HG03045 (cell line): ENCODE data around the gene IFNA10.
A peak's percentile ranks its signal among the peaks of the same experiment; 100 is the strongest.
"Not testable (repeated sequence)": the region's sequence is repeated elsewhere in the genome, so short reads cannot be mapped to it uniquely, and the experiment has no call there.

ENCODE experiments used
- ATAC-seq: cut with Tn5 transposase; IDR thresholded peaks from one replicate; pipeline ENCODE4 v1.9.1; 2021; ENCODE audit warnings: mild to moderate bottlenecking, moderate library complexity; ENCODE audit not compliant: unreplicated experiment

IFNA10 gene

DNA sequence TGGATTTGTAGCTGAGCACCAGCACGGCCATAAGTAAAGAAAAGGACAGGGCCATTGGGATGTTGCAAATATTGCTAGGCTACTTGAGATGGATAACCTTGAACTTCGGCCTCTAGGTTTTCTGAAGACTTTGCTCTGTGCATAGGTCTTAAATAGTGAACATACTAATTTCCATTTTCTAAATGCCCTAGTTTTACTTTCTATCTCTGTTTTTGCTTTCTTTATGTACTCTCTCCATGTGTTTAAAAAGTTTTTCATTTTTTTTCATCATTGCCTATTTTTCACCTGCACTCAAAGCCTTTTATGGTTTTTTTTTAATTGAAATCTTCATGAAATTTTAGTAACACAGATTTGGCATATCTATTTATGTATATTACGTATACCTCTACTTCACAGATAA is at the start of gene IFNA10:
Gene IFNA10 (minus strand): TSS at position 101 of the 400 bp plus-strand sequence. CDS start 46 bp downstream, at position 55.
- ATAC-seq = not testable (repeated sequence)

DNA sequence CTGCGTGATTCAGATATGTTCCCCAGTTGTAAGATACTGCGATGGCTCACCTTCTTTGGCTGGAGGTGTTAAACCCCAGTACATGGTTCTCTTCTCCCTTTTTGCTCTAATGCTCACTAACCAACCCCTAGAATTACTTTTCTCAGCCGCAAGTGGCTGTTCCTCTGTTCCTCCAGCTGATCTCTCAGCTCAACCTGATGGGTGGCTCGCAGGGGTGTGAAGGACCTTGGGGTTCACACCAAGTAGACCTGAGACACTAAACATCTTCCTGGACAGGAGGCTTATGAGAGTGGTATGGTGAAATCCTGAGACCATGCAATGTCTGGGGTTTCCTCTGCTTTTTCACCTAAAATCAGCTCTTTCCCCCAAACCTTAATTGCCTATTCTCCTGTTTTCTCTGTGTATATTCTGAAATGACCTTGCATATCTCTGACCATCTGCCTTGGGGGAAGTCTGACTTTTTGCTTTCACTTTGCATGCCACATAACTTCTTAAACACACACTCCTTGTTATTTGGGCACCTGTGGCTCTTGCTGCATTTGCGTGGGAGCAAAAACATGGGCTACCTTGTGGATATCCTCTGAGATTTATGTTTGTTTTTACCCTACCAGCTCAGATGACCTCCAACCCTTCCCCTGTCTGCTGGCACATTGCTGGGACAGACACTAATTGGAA is 48.7 kb upstream of the IFNA10 start:
- ATAC-seq = no peak

DNA sequence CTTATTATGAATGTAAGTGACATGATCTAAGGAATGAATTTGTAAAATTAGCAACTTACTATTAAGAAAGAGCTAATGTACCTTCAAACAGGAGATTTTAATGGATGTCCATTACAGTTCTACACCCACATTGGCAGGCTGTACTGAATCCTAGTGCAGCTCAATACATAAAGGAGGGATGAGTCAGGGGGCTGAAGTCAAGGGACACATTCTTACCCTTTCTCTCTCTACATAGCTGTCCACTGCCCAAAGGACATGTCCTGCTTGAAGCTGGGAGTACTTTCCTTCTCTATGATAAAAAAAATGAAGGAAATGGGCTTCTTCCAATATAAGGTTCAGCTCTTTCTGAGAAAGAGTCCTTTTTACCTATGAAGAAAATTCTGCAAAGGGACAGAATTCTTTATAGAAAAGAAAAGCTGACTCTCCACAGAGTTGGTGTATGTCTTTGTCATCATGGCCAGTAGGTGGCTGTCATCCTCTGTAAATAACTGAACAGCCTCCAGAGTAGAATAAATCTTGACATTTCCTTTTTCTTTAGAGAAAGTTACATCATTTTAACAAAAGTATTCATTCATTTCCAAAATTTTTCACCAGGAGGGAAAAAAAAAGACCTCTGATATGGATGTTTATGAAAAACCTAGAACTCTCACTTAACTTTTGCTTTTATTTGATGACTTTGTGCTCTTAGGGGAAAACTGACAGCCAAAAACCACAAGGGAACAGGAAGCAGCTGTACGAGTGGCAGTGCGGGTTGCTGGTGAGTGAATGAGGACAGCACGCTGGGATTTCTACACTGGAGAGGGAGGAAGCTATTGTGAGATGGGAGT is 46.0 kb upstream of the IFNA10 start:
- ATAC-seq = no peak

DNA sequence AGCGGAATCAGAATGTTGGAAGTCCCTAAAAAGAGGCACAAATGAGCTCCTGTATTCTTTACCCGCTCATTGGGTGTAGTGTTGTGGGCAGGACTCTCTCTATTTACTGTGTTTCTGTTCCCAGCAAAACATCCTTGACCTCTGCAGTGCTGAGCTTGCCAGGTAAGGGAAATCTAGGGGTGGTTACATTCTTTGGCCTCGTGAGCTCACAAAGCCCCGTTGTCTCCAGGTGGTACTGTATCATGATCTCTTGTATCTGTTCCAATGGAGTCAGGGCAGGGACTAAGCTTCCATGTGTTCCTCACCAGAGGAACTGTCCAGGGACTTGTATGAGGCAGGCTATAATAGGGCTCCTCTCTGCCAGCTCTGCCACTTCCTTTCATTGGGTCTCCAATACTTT is 44.7 kb upstream of the IFNA10 start:
- no peak for ATAC-seq

DNA sequence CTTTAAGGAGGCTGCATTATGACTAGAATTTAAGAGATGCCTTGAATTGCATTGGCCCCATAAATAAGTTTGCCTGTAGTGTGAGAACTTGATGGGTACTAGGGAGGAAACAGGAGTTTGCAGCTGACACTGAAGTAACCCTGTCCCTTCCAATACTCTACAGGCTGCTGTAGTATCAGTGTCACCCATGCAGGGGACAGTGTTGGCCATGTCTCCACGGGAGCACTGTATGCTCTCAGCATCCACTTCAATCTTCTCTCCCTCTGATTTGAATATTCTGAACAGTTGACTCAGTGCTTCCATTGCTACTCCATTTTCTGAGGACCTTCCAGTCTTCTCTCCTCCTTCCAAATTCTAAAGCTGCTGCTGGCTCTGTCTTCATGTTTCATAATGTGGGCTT is 44.2 kb upstream of the IFNA10 start:
- ATAC-seq = no peak

DNA sequence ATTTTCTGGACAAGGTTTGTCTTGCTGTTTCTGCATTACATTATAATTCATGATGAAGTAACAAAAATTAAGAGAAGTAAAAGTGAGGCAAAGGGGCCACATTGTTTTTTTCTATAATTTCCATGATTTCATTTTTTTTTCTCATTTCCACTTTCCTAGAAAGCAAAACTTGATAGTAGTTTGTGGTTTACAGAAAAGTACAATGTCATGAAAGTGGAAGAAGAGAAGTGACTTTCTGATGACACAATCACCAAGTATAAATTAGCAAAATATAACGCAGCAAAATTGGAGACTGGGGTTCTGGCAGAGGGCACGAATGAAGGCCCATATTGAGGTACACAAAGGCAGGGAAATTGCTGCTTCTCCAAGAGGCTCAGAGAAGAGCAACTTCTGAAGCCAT is 37.9 kb upstream of the IFNA10 start:
- ATAC-seq = no peak

DNA sequence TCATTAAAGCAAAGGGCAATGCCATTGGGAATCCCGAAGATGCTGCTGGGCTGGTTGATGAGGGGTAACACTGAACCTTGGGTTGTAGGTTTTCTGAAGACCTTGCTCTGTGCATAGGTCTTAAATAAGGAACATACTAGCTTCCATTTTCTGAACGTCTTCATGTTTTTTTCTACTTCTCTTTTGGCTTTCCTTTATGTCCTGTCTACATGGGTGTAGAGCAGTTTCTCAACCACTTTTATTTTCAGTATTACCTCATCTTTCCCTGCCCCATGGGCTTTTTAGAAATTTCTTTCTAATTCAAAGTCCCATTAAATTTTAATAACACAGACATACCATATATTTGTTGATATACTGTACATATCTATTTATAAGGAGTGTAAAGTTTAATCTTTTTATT is 33.0 kb upstream of the IFNA10 start, which contains the start of gene IFNA14:
Gene IFNA14 (minus strand): TSS at position 95 of the 400 bp plus-strand sequence. CDS start 70 bp downstream, at position 25.
- no peak for ATAC-seq

DNA sequence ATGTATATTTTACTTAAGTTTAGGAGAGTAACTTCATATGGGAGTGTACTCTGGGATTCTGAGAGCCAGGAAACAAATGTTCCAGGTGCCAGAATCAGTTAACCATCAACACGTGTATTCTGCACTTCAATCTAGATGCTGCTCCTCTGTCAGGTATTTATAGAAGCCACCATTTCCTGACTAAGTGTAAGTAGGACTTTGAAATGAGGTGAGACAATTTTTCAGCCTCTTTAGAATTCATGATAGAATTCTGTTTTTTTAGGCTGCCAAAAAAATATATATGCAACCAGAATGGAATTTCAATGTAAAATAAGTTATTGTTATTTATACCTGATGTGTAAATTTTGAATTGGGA is 29.4 kb upstream of the IFNA10 start:
- not testable (repeated sequence) for ATAC-seq

DNA sequence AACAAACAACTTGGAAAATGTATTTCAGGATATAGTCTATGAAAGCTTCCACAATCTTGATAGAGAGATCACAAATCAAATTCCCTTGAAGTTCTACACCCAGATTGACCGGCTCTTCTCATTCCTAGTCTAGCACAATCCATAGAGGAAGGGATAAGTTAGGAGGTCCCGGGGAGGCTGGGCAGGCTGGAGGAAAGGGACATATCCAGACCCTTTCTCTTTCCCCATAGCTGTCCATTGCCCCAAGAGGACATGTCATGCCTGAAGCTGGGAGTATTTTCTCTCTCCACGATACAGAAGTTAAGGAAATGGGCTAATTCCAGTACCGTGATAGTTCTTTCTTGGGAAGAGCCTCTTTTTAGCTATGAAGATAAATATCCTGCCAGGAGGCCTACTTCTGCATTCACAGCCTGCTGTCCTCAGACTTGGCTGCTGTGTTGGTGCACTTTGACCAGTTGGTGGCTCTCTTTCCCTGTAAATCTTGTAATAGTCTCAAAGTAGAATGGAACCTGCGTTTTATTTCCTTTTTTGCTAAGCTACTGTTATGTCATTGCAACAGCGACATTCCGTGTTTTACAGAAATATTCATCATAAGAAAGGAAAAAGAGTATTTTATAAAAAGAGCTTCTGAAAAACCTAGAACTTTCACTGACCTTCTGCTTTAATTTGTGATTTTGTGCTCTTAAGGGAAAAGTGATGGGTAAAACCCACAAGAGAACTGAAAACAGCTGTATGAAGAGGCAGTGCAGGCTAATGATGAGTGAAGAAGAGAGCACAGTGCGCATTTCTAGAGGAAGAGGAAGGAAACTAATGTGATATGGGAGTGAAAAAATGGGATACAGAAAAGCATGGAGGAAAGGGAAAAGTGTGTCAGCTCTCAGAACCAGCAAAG is 28.8 kb upstream of the IFNA10 start:
- ATAC-seq = peak; percentile 66

DNA sequence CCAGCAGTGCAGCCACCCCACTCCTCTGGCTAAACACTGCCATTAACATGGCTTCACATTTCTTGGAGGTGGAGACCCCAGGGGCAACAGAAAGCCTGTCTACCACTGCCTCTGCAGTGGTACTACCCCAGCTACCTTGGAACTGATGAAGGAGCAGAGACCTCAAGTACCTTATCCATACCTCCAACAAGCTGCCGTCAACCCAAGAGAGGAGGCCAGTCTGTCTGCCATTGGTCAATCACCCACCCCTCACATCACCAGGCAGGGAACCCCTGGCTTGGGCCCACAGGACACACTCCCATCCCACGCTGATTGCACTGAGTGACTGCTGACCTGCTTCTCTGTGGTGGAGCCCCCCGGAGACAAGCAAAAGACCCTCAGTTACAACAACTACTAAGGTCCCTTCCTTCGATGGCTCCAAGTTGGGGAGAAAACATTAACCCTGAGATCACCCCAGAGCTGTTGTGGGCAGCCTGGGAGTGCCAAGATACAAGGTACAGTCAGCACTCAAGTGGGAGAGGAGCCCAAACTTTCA is 27.3 kb upstream of the IFNA10 start:
- no peak for ATAC-seq

DNA sequence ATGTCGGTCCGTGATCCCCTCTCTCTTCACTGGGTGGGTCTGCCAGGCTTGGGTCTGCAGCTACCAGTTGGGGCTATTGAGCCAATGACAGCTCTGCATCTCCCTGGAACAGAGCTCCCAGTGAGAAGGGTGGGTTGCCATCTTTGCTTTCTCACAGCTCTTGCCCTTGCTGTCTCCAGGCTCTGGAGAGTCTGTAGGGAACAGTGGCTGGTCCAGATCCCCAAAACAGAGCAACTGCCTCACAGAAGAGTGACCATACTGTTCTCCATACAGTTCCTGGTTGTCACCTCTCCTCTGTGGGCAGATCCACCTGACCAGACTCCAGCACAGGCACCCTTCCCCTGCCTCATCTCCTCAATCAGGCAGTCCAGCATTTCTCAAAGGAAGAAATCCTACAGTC is 26.3 kb upstream of the IFNA10 start:
- ATAC-seq = no peak

DNA sequence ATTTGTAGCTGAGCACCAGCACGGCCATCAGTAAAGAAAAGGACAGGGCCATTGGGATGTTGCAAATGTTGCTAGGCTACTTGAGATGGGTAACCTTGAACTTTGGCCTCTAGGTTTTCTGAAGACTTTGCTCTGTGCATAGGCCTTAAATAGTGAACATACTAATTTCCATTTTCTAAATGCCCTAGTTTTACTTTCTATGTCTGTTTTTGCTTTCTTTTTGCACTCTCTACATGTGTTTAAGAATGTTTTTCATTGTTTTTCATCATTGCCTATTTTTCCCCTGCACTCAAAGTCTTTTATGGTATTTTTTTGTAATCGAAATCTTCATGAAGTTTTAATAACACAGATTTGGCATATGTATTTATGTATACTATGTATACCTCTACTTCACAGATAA is 21.2 kb upstream of the IFNA10 start, which contains the start of gene IFNA17:
Gene IFNA17 (minus strand): TSS at position 101 of the 400 bp plus-strand sequence. CDS start 49 bp downstream, at position 52.
- no peak for ATAC-seq

DNA sequence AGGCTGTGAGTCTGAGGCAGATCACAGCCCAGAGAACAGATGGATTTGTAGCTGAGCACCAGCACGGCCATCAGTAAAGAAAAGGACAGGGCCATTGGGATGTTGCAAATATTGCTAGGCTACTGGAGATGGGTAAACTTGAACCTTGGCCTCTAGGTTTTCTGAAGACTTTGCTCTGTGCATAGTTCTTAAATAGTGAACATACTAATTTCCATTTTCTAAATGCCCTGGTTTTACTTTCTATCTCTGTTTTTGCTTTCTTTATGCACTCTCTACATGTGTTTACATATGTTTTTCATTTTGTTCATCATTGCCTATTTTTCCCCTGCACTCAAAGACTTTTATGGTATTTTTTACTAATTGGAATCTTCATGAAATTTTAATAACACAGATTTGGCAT is 10.3 kb upstream of the IFNA10 start, which contains the start of gene IFNA16:
Gene IFNA16 (minus strand): TSS at position 101 of the 400 bp plus-strand sequence. CDS start 6 bp downstream, at position 95.
- not testable (repeated sequence) for ATAC-seq

DNA sequence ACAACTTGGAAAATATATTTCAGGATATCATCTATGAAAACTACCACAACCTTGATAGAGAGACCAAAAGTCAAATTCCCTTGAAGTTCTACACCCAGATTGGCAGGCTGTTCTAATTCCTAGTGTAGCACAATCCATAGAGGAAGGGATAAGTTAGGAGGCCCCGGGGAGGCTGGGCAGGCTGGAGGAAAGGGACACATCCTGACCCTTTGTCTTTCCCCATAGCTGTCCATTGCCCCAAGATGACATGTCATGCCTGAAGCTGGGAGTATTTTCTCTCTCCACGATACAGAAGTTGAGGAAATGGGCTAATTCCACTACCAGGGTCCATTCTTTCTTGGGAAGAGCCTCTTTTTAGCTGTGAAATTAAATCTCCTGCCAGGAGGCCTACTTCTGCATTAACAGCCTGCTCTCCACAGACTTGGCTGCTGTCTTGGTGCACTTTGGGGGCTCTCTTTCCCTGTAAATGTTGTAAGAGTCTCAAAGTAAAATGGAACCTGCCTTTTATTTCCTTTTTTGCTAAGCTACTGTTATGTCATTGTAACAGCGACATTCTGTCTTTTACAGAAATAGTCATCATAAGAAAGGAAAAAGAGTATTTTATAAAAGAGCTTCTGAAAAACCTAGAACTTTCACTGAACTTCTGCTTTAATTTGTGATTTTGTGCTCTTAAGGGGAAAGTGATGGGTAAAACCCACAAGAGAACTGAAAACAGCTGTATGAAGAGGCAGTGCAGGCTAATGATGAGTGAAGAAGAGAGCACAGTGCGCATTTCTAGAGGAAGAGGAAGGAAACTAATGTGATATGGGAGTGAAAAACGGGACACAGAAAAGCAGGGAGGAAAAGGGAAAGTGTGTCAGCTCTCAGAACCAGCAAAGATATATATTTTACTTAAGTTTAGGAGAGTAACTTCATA is 6.7 kb upstream of the IFNA10 start:
- peak; percentile 64 for ATAC-seq

DNA sequence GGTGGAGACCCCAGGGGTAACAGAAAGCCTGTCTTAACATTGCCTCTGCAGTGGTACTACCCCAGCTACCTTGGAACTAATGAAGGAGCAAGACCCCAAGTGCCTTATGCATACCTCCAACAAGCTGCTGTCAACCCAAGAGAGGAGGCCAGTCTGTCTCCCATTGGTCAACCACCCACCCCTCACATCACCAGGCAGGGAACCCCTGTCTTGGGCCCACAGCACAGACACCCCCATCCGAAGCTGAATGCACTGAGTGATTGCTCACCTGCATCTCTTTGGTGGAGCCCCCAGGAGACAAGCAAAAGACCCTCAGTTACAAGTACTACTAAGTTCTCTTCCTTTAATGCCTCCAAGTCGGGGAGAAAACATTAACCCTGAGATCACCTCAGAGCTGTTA is 5.2 kb upstream of the IFNA10 start:
- ATAC-seq = not testable (repeated sequence)

DNA sequence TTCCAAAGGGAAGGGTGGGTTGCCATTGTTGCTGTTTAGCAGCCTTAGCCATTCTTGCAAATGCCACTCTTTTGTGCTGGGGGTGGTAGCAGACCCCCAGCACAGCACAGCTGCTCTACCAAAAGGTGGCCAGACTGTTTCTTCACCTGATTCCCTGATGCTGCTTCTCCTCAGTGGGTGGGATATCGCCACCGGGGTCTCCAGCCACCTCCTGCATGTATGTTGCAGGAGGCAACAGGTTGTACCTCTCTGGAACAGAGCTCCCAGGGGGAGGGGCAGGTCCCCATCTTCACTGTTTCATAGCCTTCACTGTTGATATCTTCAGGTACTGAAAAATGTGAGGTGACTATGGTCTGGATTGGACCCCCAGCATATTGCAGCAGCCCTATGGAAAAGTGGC is 3.8 kb upstream of the IFNA10 start:
- ATAC-seq = not testable (repeated sequence)

DNA sequence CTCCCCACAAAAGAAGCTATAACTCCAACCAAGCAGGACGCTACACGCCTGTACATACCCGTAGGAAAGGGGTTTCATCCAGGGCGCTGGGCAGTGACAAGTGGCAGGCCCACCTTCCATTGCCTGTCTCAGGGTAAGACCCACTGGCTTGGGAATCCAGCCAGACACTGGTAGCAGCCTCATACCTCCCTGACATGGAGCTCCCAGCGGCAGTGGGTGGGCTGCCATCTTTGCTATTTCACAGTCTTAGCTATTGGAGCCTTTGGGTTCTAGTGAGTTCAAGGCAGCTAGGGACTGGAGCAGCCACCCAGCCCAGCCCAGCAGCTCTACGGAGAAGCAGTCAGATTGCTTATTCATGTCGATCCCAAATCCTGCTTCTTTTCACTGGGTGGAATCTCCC is 3.4 kb upstream of the IFNA10 start:
- no peak for ATAC-seq

DNA sequence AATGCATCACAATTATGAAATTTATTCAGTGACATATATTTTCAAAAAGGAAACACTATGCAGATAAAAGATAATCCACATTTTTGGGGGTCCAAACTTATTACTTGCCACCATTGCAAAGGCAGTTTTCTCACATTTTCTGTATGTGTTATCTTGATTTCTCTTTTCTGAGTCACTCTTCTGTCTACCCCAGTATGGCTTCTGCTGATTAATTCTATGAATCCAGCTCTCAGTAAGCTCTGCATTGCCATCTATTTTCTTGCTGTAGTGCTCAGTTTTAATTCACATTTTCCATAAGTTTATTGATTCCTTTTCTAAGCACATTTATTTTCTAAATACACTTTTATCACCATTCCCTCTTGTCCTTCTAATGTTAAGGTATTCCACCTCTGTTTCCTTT is 1.7 kb downstream of the IFNA10 start:
- ATAC-seq = no peak

DNA sequence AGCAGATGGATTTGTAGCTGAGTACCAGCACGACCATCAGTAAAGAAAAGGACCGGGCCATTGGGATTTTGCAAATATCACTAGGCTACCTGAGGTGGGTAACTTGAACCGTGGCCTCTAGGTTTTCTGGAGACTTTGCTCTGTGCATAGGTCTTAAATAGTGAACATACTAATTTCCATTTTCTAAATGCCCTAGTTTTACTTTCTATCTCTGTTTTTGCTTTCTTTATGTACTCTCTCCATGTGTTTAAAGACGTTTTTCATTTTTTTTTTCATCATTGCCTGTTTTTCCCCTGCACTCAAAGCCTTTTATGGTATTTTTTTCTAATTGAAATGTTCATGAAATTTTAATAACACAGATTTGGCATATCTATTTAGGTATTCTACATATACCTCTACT is 4.8 kb downstream of the IFNA10 start, which contains the start of gene IFNA7:
Gene IFNA7 (minus strand): TSS at position 101 of the 400 bp plus-strand sequence. CDS start 40 bp downstream, at position 61.
- ATAC-seq = not testable (repeated sequence)
